ENCODE results near the gene MAP3K2. TPM values are rescaled to one million over a fixed set of nuclear protein-coding genes. Genes with fewer than 3 reads are reported as not detected.

Gene MAP3K2
- total RNA-seq, 4 donors from 2014 or later = 39.4 to 95.4 (median 72.9) TPM

- whole genome bisulfite sequencing, 2 donors (ENCODE audit: low coverage in 1 of 2) = 57% methylated on average over 11 of the region's 11 CpGs; no CpG with 5 or more reads in 1 of the 2 donors
- Histone ChIP-seq H3K27me3 (no peaks in the 10 kb centered on the region), H3K4me3 (no peak overlapping the region), H3K9me3 (no peaks in the 10 kb centered on the region), H3K27ac (peak overlapping the region; percentile 78 to 82 (median 82)), H3K4me1 (peaks cover 21 to 52% (median 39%) of the 10 kb centered on the region in 4 donors), H3K36me3 (no peaks in the 10 kb centered on the region)
- in situ Hi-C loops (cut with MboI; ENCODE audit: low pct_ligation_motif_present in 1 of 4, low pct_unique_long_range_greater_than_20kb in 1 of 4, low sequenced_read_pairs in 3 of 4) = no loop called here
- DNase-seq = peak; percentile 76
- TF ChIP-seq POLR2AphosphoS5 (IDR thresholded peaks at IDR 0.05) (peak in 2 of 3 donors; percentile 79 to 82), EP300 (IDR thresholded peaks at IDR 0.05; ENCODE audit: low read depth) (peak; percentile 1), POLR2A (IDR thresholded peaks at IDR 0.05) (peak; percentile 70), CTCF (IDR thresholded peaks at IDR 0.05) (no peak)
- intact Hi-C loops (cut with DNase I; ENCODE audit: low total_unique reads) = no loop called here
These were observed 14.3 kb upstream of the MAP3K2 start for GRCh38 chr2:127401757-127402695.

GRCh38 chr2:127400897-127401756 is 13.4 kb upstream of the MAP3K2 start:
- H3K4me1 ChIP-seq = peaks cover 21 to 51% (median 39%) of the 10 kb centered on the region in 4 donors
- DNase-seq = peak; percentile 88
- H3K9me3 ChIP-seq = no peaks in the 10 kb centered on the region
- H3K4me3 ChIP-seq = peak overlapping the region in 2 of 4 donors; percentile 10 to 33
- H3K36me3 ChIP-seq = no peaks in the 10 kb centered on the region
- intact Hi-C loops (cut with DNase I; ENCODE audit: low total_unique reads) (no loop called here), in situ Hi-C loops (cut with MboI; ENCODE audit: low pct_ligation_motif_present in 1 of 4, low pct_unique_long_range_greater_than_20kb in 1 of 4, low sequenced_read_pairs in 3 of 4) (no loop called here)
- 14 to 38% methylated on average over 6 to 39 of the region's 39 CpGs for WGBS, 2 donors (ENCODE audit: low coverage in 1 of 2)
- TF ChIP-seq EP300 (IDR thresholded peaks at IDR 0.05; ENCODE audit: low read depth) (no peak), POLR2AphosphoS5 (IDR thresholded peaks at IDR 0.05) (peak in 1 of 3 donors; percentile 48)
- no peaks in the 10 kb centered on the region for H3K27me3 ChIP-seq
- H3K27ac ChIP-seq = peak overlapping the region; percentile 78 to 82 (median 82)

- no peaks in the 10 kb centered on the region for H3K27me3 ChIP-seq
- 49% methylated on average over 9 of the region's 9 CpGs; no CpG with 5 or more reads in 1 of the 2 donors for WGBS, 2 donors (ENCODE audit: low coverage in 1 of 2)
- in situ Hi-C loops (cut with MboI; ENCODE audit: low pct_ligation_motif_present in 1 of 4, low pct_unique_long_range_greater_than_20kb in 1 of 4, low sequenced_read_pairs in 3 of 4) (no loop called here), intact Hi-C loops (cut with DNase I; ENCODE audit: low total_unique reads) (no loop called here)
- no peak for TF ChIP-seq POLR2A (IDR thresholded peaks at IDR 0.05)
- TF ChIP-seq POLR2AphosphoS5 (IDR thresholded peaks at IDR 0.05) = peak in 1 of 3 donors; percentile 55
- peak; percentile 72 for DNase-seq
- peak overlapping the region in 2 of 4 donors; percentile 10 to 33 for H3K4me3 ChIP-seq
- no peaks in the 10 kb centered on the region for H3K36me3 ChIP-seq
- peaks cover 21 to 50% (median 37%) of the 10 kb centered on the region in 4 donors for H3K4me1 ChIP-seq
- H3K9me3 ChIP-seq = no peaks in the 10 kb centered on the region
- H3K27ac ChIP-seq = peak overlapping the region; percentile 78 to 82 (median 82)
These were observed 12.7 kb upstream of the MAP3K2 start for GRCh38 chr2:127400533-127400896.

- in situ Hi-C loops (cut with MboI; ENCODE audit: low pct_ligation_motif_present in 1 of 4, low pct_unique_long_range_greater_than_20kb in 1 of 4, low sequenced_read_pairs in 3 of 4) (no loop called here), intact Hi-C loops (cut with DNase I; ENCODE audit: low total_unique reads) (no loop called here)
- DNase-seq = peak; percentile 88
- WGBS, 2 donors (ENCODE audit: low coverage in 1 of 2) = 0 to 21% methylated on average over 1 to 4 of the region's 4 CpGs
- H3K27ac ChIP-seq = peak overlapping the region in 2 of 4 donors; percentile 27 to 34
- H3K9me3 ChIP-seq = no peaks in the 10 kb centered on the region
- H3K27me3 ChIP-seq = no peaks in the 10 kb centered on the region
- peaks cover 21 to 40% (median 33%) of the 10 kb centered on the region in 4 donors for H3K4me1 ChIP-seq
- no peaks in the 10 kb centered on the region for H3K36me3 ChIP-seq
- no peak for TF ChIP-seq EP300 (IDR thresholded peaks at IDR 0.05; ENCODE audit: low read depth)
- TF ChIP-seq CTCF (IDR thresholded peaks at IDR 0.05) = no peak
- TF ChIP-seq POLR2AphosphoS5 (IDR thresholded peaks at IDR 0.05) = peak; percentile 24 to 54 (median 50)
- no peak overlapping the region for H3K4me3 ChIP-seq
These were observed 10.4 kb upstream of the MAP3K2 start for GRCh38 chr2:127398239-127398590.

All from transverse colon (tissue), 4 donors.